Activated T-helper 1 cell treated with Interleukin-2 at 50 U/mL for 16 hours (primary cell): ENCODE data around the gene FGFBP1.

Experiments used
- DNase-seq: peaks from one replicate; pipeline ENCODE4 v3.0.0-alpha.2; 2020; ENCODE audit warnings: low read depth

The FGFBP1 gene

GRCh38 chr4:15912236-15912635 is 26.3 kb downstream of the FGFBP1 start:
- DNase-seq: no peak

GRCh38 chr4:15910155-15910940 is 28.2 kb downstream of the FGFBP1 start:
- DNase-seq: no peak

- no peak for DNase-seq
Observed at GRCh38 chr4:15907430-15907829, 31.1 kb downstream of the FGFBP1 start.

DNA sequence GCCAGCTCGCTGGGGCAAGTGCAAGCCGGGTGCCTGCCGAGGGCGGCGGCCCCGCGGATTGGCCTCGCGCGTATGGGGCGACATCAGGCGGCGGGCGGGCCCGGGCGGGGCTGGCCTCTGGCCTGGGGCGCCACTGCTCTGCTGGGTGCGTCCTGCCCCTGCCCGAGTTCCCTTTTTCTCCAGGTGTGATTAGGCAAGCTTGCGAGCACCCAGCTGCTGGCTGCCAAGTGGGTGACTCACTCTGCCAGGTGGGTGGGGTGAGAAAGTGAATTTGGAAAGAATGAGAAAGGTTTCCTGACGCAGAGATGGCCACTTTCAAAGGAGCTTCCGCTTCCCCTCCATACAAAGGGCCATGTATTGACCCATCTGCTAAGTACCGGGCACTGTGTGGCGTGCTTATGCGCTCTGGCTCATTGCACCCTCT is 32.5 kb downstream of the FGFBP1 start:
- DNase-seq: no peak

- no peak for DNase-seq
Observed at GRCh38 chr4:15902746-15903145, 35.8 kb downstream of the FGFBP1 start.

GRCh38 chr4:15901998-15902397 is 36.5 kb downstream of the FGFBP1 start:
- no peak for DNase-seq

- DNase-seq: no peak
Observed at GRCh38 chr4:15901007-15901406, 37.5 kb downstream of the FGFBP1 start.

DNA sequence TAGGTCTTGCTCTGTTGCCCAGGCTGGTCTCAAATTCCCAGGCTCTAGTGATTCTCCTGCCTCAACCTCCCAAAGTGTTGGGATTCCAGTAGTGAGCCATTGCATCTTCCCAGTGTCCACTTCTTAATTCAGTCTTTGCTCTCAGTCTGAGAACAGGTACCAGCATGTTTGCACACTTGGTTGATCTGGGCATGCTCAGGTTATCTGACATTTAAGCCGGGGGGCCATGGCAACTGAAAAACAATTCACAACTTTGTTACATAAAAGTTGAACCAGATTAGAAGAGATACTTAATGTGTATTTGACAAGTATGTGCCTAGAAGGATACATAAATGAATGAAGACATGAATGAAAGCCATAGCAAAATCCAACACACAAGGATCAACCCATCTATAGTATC is 39.0 kb downstream of the FGFBP1 start:
- DNase-seq: no peak

- DNase-seq: no peak
Observed at GRCh38 chr4:15898902-15899301, 39.6 kb downstream of the FGFBP1 start.

GRCh38 chr4:15897577-15897976 is 41.0 kb downstream of the FGFBP1 start:
- DNase-seq: no peak

DNA sequence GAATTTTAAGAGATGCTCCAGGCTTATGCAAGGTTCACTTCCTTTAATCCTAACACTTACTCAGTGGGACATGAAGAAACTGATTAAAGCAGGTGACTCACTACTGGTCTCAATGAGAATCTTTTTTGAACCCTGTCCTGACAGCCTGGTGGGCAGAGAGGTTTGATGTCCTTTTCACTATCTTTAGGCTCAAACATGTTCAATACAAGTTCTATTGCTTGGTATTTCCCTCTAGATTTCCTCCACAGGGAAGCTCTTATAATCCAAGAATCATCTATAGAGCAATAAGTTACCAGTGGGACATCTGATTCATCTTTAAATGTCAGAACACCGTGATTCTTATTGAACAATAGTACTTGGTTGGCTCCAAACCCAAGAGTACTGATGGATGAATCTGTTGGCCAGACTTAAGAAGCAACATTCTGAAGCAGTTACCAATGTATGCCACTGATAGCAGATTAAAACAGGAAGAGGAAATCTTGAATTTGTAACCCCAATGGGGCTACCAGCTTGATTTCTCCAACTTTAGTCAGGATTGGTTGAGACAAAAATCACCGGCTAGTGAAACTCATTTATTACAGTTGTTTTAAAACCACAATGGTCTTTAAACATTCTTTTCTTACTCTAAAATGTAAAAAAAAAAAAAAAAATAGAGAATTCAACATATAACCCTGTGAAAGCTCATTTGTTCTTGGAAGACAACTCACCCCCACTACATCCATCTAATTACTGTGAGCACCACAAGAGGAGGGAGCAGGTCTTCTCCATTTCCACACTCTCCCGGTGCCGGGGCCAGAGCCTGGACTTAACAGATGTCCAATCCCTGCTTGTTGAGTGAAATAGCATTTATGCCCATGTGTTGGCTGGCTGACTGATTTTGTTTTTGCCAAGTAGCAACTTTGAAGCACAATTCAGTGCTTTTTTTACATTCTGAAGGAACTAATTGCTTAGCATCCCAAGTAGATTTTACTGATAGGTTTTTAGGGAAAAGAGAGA is 43.3 kb downstream of the FGFBP1 start:
- DNase-seq: no peak

- DNase-seq: no peak
Observed at GRCh38 chr4:15894393-15894792, 44.1 kb downstream of the FGFBP1 start.

- no peak for DNase-seq
Observed at GRCh38 chr4:15893962-15894361, 44.6 kb downstream of the FGFBP1 start.

DNA sequence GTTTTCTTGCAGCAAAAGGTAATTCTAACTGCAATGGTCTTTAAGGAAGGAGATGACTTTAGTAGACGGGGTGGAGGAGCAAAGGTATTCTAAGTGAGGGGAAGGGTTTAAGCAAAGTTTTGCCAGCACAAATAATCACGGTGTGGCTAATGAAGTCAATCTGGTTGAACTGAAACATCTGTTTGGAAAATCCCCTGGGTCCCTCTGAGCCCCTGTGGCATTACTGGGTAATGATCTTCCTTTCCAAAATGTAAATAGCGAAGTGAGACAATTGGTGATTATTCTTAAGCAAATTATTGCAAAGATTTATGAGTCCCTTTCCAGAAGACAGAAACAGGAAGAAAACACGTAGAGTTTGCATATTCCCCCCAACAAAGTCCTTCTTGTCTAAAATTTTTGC is 47.2 kb downstream of the FGFBP1 start:
- no peak for DNase-seq

GRCh38 chr4:15890246-15890829 is 48.2 kb downstream of the FGFBP1 start:
- no peak for DNase-seq

GRCh38 chr4:15888515-15888914 is 50.0 kb downstream of the FGFBP1 start:
- no peak for DNase-seq
